ENCODE results near the gene CDK19. TPM values are rescaled to one million over a fixed set of nuclear protein-coding genes. Genes with fewer than 3 reads are reported as not detected.

The CDK19 gene
- total RNA-seq, 4 donors from 2014 or later, result 17.0 to 19.1 (median 18.7) TPM

DNA sequence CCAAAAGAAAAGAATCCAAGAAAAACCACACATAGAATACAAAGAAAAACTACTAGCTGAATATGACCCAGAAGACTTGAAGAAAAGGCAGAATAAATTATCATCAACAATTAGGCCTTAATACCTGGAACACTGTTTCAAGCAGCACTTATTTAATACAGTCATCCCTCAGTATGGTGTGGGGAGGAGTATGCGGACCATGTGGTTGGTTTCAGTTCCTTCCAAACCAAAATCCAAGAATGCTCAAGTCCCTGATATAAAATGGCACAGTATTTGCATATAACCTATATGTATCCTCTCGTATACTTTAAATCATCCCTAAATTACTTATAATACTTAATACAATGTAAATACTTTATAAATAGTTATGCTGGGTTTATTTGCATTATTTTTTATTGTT is 16.1 kb downstream of the CDK19 start:
- no peak for TF ChIP-seq POLR2A (IDR thresholded peaks at IDR 0.05)
- TF ChIP-seq, protein P1, sequence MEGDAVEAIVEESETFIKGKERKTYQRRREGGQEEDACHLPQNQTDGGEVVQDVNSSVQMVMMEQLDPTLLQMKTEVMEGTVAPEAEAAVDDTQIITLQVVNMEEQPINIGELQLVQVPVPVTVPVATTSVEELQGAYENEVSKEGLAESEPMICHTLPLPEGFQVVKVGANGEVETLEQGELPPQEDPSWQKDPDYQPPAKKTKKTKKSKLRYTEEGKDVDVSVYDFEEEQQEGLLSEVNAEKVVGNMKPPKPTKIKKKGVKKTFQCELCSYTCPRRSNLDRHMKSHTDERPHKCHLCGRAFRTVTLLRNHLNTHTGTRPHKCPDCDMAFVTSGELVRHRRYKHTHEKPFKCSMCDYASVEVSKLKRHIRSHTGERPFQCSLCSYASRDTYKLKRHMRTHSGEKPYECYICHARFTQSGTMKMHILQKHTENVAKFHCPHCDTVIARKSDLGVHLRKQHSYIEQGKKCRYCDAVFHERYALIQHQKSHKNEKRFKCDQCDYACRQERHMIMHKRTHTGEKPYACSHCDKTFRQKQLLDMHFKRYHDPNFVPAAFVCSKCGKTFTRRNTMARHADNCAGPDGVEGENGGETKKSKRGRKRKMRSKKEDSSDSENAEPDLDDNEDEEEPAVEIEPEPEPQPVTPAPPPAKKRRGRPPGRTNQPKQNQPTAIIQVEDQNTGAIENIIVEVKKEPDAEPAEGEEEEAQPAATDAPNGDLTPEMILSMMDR (IDR thresholded peaks at IDR 0.05), result no peak
- no peak overlapping the region for H3K4me3 ChIP-seq (ENCODE audit: low read depth, poor library complexity, severe bottlenecking)
- intact Hi-C loops (cut with DNase I; ENCODE audit: low total_unique reads), result no loop called here
- no peak for DNase-seq (ENCODE audit: low spot score in 2 of 2)
- WGBS, 2 donors, result 82 to 87% methylated on average over 2 of the region's 2 CpGs

DNA sequence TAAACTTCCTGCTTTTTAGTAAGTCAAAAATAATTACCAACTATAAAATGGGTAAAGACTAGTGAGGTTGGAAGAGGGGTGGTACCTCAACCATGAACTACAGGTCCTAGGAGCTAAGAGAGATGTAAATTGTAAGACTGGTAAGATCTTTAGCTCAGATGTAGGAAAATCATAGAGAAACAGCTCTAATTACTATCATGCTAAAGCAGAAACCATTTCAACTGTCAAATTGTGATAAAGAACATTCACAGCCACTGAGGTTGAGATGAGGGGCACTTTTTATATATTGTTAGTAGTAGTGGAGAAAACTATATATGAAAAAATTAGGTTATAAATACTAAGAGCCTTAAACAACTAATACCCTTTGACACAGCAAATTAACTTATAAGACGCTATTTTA is 20.0 kb downstream of the CDK19 start:
- intact Hi-C loops (cut with DNase I; ENCODE audit: low total_unique reads), result no loop called here
- 92 to 97% methylated on average over 1 of the region's 1 CpG for WGBS, 2 donors
- TF ChIP-seq, protein P1 (IDR thresholded peaks at IDR 0.05), result no peak
- no peak for TF ChIP-seq POLR2A (IDR thresholded peaks at IDR 0.05)

DNA sequence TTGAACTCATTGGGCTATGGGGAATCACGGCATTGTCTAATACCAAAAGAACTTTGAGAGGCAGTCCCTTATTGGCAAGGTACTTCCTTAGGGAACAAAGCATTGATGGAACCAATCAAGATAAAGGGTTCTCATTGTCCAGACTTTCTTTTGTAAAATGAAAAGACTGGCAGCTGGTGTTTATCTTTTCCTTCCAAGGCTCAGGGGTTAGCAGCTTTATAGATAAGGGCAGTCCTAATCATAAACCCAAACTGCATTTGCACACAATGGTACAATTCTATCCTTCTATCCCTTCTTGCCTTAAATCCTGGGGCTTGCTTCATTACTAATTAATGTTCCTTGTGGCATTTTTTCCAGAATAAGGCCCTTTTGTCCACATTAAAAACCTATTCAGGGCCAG is 28.6 kb downstream of the CDK19 start:
- H3K4me3 ChIP-seq (ENCODE audit: low read depth, poor library complexity, severe bottlenecking), result no peak overlapping the region
- no peak for TF ChIP-seq POLR2A (IDR thresholded peaks at IDR 0.05)
- TF ChIP-seq, protein P1 (IDR thresholded peaks at IDR 0.05), result no peak
- WGBS, 2 donors, result 85 to 100% methylated on average over 1 of the region's 1 CpG
- DNase-seq (ENCODE audit: low spot score in 2 of 2), result no peak
- intact Hi-C loops (cut with DNase I; ENCODE audit: low total_unique reads), result no loop called here

More for the DNA sequence above, 20.0 kb downstream of the CDK19 start:
- no peak overlapping the region for H3K4me3 ChIP-seq (ENCODE audit: low read depth, poor library complexity, severe bottlenecking)
- no peak for DNase-seq (ENCODE audit: low spot score in 2 of 2)

DNA sequence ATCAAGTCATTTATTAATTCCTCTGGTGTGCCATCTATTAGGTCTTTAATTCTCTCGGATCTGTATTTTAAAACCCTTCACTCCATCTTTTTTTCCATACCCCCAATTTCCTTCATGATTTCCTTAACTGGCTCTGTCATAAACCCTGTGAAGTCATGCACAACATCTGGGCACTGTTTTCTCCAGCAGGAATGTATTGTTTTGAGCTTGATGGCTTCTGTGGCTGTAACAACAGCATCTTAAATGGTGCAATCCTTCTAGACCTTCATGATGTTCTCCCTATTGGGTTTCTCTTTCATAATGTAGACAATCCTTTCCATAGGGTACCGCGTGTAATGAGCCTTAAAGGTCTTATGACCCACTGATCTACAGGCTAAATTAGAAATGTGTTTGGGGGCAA is 29.0 kb downstream of the CDK19 start:
- TF ChIP-seq, protein P1 (IDR thresholded peaks at IDR 0.05), result no peak
- no peak for TF ChIP-seq POLR2A (IDR thresholded peaks at IDR 0.05)
- H3K4me3 ChIP-seq (ENCODE audit: low read depth, poor library complexity, severe bottlenecking), result no peak overlapping the region
- intact Hi-C loops (cut with DNase I; ENCODE audit: low total_unique reads), result no loop called here
- DNase-seq (ENCODE audit: low spot score in 2 of 2), result no peak
- WGBS, 2 donors, result 93 to 96% methylated on average over 3 of the region's 3 CpGs

DNA sequence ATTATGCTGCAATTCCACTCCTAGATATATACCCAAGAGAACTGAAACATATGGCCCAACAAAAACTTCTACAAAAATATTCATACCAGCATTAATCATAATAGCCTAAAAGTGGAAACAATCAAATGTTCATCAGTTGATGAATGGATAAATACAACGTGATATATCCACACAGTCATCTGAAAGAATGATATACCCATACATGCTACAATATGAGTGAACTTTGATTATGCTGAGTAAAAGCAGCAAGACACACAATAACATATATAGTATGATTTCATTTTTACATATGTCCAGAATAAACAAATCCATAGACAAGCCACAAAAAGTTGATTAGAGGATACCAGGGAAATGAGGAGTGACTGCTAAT is 30.7 kb downstream of the CDK19 start:
- intact Hi-C loops (cut with DNase I; ENCODE audit: low total_unique reads), result no loop called here
- WGBS, 2 donors, result 77 to 78% methylated on average over 1 of the region's 1 CpG
- TF ChIP-seq POLR2A (IDR thresholded peaks at IDR 0.05), result no peak
- TF ChIP-seq, protein P1 (IDR thresholded peaks at IDR 0.05), result no peak
- no peak for DNase-seq (ENCODE audit: low spot score in 2 of 2)
- no peak overlapping the region for H3K4me3 ChIP-seq (ENCODE audit: low read depth, poor library complexity, severe bottlenecking)

DNA sequence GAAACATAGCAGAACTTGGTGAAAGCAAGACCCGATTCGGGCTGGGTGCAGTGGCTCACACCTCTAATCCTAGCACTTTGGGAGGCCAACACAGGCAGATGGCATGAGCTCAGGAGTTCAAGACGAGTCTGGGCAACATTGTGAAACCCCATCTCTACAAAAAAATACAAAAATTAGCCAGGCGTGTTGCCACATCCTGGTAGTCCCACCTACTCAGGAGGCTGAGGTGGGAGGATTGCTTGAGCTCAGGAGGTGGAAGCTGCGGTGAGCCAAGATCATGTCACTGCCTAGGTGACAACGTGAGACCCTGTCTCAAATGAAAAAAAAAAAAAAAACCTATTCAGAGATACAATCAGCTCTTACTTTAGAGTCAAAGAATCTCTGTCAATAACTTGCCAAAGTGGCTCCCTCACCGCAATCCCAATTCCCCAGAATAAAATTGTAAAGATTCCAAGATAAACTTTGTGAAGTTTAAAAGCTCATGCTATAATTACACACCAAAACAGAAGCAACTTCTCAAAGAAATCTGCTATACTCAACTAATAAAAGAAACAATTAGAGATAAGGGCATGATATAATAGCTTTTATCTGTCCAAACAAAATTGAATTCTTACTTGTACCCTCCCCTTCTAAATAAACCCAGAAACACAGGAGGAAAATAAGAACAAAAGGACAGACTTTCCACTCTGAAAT is 33.6 kb downstream of the CDK19 start:
- 53 to 54% methylated on average over 7 of the region's 7 CpGs for WGBS, 2 donors

More for the DNA sequence above, 33.6 kb downstream of the CDK19 start:
- no peak overlapping the region for H3K4me3 ChIP-seq (ENCODE audit: low read depth, poor library complexity, severe bottlenecking)
- TF ChIP-seq, protein P1 (IDR thresholded peaks at IDR 0.05), result no peak
- TF ChIP-seq POLR2A (IDR thresholded peaks at IDR 0.05), result no peak
- intact Hi-C loops (cut with DNase I; ENCODE audit: low total_unique reads), result no loop called here
- DNase-seq (ENCODE audit: low spot score in 2 of 2), result no peak
